GM12878 (cell line): ENCODE results near the gene HERPUD1. TPM values are rescaled to one million over a fixed set of nuclear protein-coding genes. Genes with fewer than 3 reads are reported as not detected.
A peak's percentile ranks its signal among the peaks of the same experiment; 100 is the strongest.

ENCODE experiments used
- ATAC-seq: fragments of 200-7000 bp; cut with Tn5 transposase; 3 replicates; pipeline ENCODE4 v1.9.1; 2020; ENCODE audit warnings: mild to moderate bottlenecking, moderate library complexity
- BruUV-seq: library from RNA; stranded (reverse); fragments of 400-500 nt; replicated peaks from 2 replicates; lab custom pipeline; 2021; lab: Mats Ljungman, UMichigan
- CTCF ChIA-PET: fragments of 300-600 bp; sonication (Branson Sonifier 250); formaldehyde crosslinking; extraction: SDS; loops from one replicate; lab custom pipeline; 2021; ENCODE audit warnings: inconsistent platforms; lab: Yijun Ruan, JAX
- POLR2A ChIA-PET: fragments of 350-600 bp; formaldehyde crosslinking; extraction: SDS; loops from one replicate; lab custom pipeline; 2021; ENCODE audit warnings: inconsistent platforms; lab: Charles Lee
- RAD21 ChIA-PET: fragments of 300-600 bp; sonication (Branson Sonifier 250); formaldehyde crosslinking; loops from one replicate; lab custom pipeline; 2023; ENCODE audit warnings: antibody characterized with exemption; ENCODE audit not compliant: unreplicated experiment; lab: Charles Lee
- SMC1A ChIA-PET: fragments of 300-600 bp; sonication (Branson Sonifier 250); formaldehyde crosslinking; loops from one replicate; lab custom pipeline; 2023; ENCODE audit not compliant: unreplicated experiment, uncharacterized antibody; lab: Charles Lee
- DNase-seq: peaks from one replicate; pipeline ENCODE4 v3.0.0-alpha.2; 2011; ENCODE audit warnings: low read depth, low spot score
- FAIRE-seq: peaks from 3 replicates; lab custom pipeline; 2011; peaks lifted over from hg19 to GRCh38; lab: Jason Lieb, UNC
- H2AFZ ChIP-seq: 2 replicates; pipeline ENCODE4 v1.6.0; 2011; ENCODE audit warnings: low read depth, low read length, control low read depth; ENCODE audit not compliant: control insufficient read depth
- H3K27ac ChIP-seq: 2 replicates; pipeline ENCODE4 v1.5.1; 2011; ENCODE audit warnings: control low read depth; ENCODE audit not compliant: control insufficient read depth, insufficient read depth
- H3K27me3 ChIP-seq, 2 experiments: replicated peaks in 1 of 2; 2 replicates each; pipeline versions ENCODE4 v1.6.0 to v1.6.1; 2011; ENCODE audit warnings: low read length in 1 of 2; ENCODE audit not compliant: control insufficient read depth in 2 of 2, insufficient read depth in 2 of 2
- H3K36me3 ChIP-seq, 2 experiments: 2 replicates each; pipeline ENCODE4 v1.5.1; 2011; ENCODE audit warnings: low read length in 1 of 2; ENCODE audit not compliant: control insufficient read depth in 2 of 2, insufficient read depth in 2 of 2
- H3K4me1 ChIP-seq: 2 replicates; pipeline ENCODE4 v1.6.1; 2011; ENCODE audit warnings: mild to moderate bottlenecking, low read length, moderate library complexity, mixed read lengths; ENCODE audit not compliant: control insufficient read depth, insufficient read depth
- H3K4me2 ChIP-seq: 2 replicates; pipeline ENCODE4 v1.6.0; 2011; ENCODE audit warnings: control low read depth; ENCODE audit not compliant: control insufficient read depth, insufficient read depth
- H3K4me3 ChIP-seq: fragments of 200-600 bp; sonication (generic); 2 replicates; pipeline ENCODE4 v1.5.1; 2016
- H3K79me2 ChIP-seq: 2 replicates; pipeline ENCODE4 v1.6.0; 2011; ENCODE audit warnings: low read length; ENCODE audit not compliant: control insufficient read depth, insufficient read depth
- H3K9ac ChIP-seq: 2 replicates; pipeline ENCODE4 v1.8.0; 2011; ENCODE audit warnings: low read length, control low read depth, mixed read lengths; ENCODE audit not compliant: control insufficient read depth, insufficient read depth
- H3K9me3 ChIP-seq: replicated peaks from 3 replicates; pipeline ENCODE4 v1.5.1; 2011; ENCODE audit warnings: mild to moderate bottlenecking, low read length; ENCODE audit not compliant: control insufficient read depth, insufficient read depth
- H4K20me1 ChIP-seq: 2 replicates; pipeline ENCODE4 v1.6.0; 2011; ENCODE audit not compliant: control insufficient read depth, insufficient read depth
- BCLAF1 ChIP-seq: fragments of 450-650 bp; IDR thresholded peaks from 2 replicates; pipeline ENCODE4 v1.6.1; 2017; ENCODE audit warnings: antibody characterized with exemption, mild to moderate bottlenecking, moderate library complexity
- HSF1 ChIP-seq: fragments of 150-350 bp; IDR thresholded peaks from 2 replicates; pipeline ENCODE4 v1.6.1; 2014; ENCODE audit warnings: mild to moderate bottlenecking, low read depth, low read length
- IRF3 ChIP-seq: fragments of 450-650 bp; IDR thresholded peaks from 2 replicates; pipeline ENCODE4 v1.6.1; 2014; ENCODE audit warnings: mild to moderate bottlenecking
- PRDM15 ChIP-seq: fragments of 450-650 bp; formaldehyde crosslinking; IDR thresholded peaks from 2 replicates; pipeline ENCODE4 v1.4.0; 2020; ENCODE audit warnings: mild to moderate bottlenecking, moderate library complexity
- ZNF687 ChIP-seq: fragments of 450-650 bp; IDR thresholded peaks from 2 replicates; pipeline ENCODE4 v1.6.1; 2017; ENCODE audit warnings: mild to moderate bottlenecking, moderate library complexity
- WGBS: methylation state at CpG from one replicate; pipeline ENCODE4 v1.1.6; 2016; ENCODE audit warnings: low lambda C conversion rate; ENCODE audit not compliant: insufficient replicate concordance, insufficient coverage; ENCODE audit errors: missing lambda C conversion rate; 5-methylcytosine and 5-hydroxymethylcytosine counted together
- in situ Hi-C: fragments of 300-500 bp; cut with MboI; formaldehyde crosslinking; loops from 9 replicates; pipeline ENCODE4 v1.14.3; 2018; ENCODE audit warnings: mixed read lengths
- intact Hi-C: fragments of 100-400 bp; cut with micrococcal nuclease; formaldehyde crosslinking; loops from one replicate; pipeline ENCODE4 v1.14.2; 2022; ENCODE audit not compliant: unreplicated experiment
- polyA plus RNA-seq, 11 experiments: library from polyadenylated mRNA; depleted of rRNA in 4 of 11; unstranded in 6 of 11; stranded (reverse) in 5 of 11; fragments of >200 nt; fragmentation: Nextera tagmentation in 4 of 11; fragmentation: Illumina TruSeq in 1 of 11; extraction: Ambion mirVana in 4 of 11; extraction: Trizol in 1 of 11; gene quantifications; 1 replicate in 1 of 11; 2 replicates in 10 of 11; pipeline versions ENCODE4 v1.2.1 to v1.2.3, GENCODE V29; 2011 to 2016; ENCODE audit warnings: inconsistent platforms in 2 of 11, missing spikeins in 2 of 11, low read depth in 1 of 11
- total RNA-seq, 4 experiments: library from RNA; depleted of rRNA in 3 of 4; stranded (reverse); fragments of >200 nt in 3 of 4; fragmentation: Illumina TruSeq in 1 of 4; extraction: Trizol in 1 of 4; gene quantifications; 2 replicates each; pipeline versions ENCODE4 v1.2.1 to v1.2.3, GENCODE V29; 2013 to 2021

Gene HERPUD1
- total and polyA plus RNA-seq, 10 of the 15 experiments (the other 5 are each of a cell fraction or from before 2014, with no cell fraction given): 32.6 to 212 (median 122) TPM

GRCh38 chr16:56930486-56931270 is 1.3 kb upstream of the HERPUD1 start:
- ATAC-seq (no peak), FAIRE-seq (peak; percentile 35), DNase-seq (no peak)
- H3K4me1 ChIP-seq: peaks cover 17% of the 10 kb centered on the region
- ChIA-PET POLR2A (interaction anchor here (0.6 to 21.1 kb wide), 11 partner anchors 8 to 131 kb away, joined by 3 to 306 read pairs (median 5); no protein-coding TSS in a partner anchor), SMC1A (interaction anchor here (0.6 to 3.7 kb wide), 13 partner anchors 10 to 138 kb away, joined by 3 to 52 read pairs (median 4); no protein-coding TSS in a partner anchor), CTCF (interaction anchor here (0.6 to 2.7 kb wide), 11 partner anchors 11 to 75 kb away, joined by 3 to 14 read pairs (median 5); no protein-coding TSS in a partner anchor), RAD21 (interaction anchor here (0.6 to 2.9 kb wide), 19 partner anchors 9 to 201 kb away, joined by 3 to 34 read pairs (median 5); partner anchors contain the start of gene NUP93)
- WGBS: 62% methylated on average over 15 of the region's 15 CpGs
- H3K9me3 ChIP-seq: no peaks in the 10 kb centered on the region
- peaks cover 34% of the 10 kb centered on the region for H3K79me2 ChIP-seq
- intact Hi-C loops: loop anchor here (1.0 to 2.0 kb wide), 3 partner anchors 13 to 42 kb away; no protein-coding TSS in a partner anchor
- peak overlapping the region; percentile 15 for H2AFZ ChIP-seq
- H3K27me3 ChIP-seq: no peaks in the 10 kb centered on the region
- in situ Hi-C loops: no loop called here
- H3K36me3 ChIP-seq: no peaks in the 10 kb centered on the region; a peak in 2 of 4 replicates
- BruUV-seq: no TSS peak
- no peaks in the 10 kb centered on the region for H4K20me1 ChIP-seq
- H3K9ac ChIP-seq: peak overlapping the region; percentile 82
- peak overlapping the region; percentile 81 for H3K4me2 ChIP-seq
- H3K27ac ChIP-seq: peak overlapping the region; percentile 88
- no peak overlapping the region for H3K4me3 ChIP-seq
- TF ChIP-seq HSF1: no peak
- TF ChIP-seq ZNF687: peak; percentile 10; the same call in 1 of the 2 replicates
- no peak for TF ChIP-seq IRF3
- TF ChIP-seq PRDM15 (CRISPR knock-in tag): no peak
- TF ChIP-seq BCLAF1: no peak
